NT2/D1 (cell line): ENCODE results near the gene SUN2.

Experiments used
- SUZ12 ChIP-seq: IDR thresholded peaks from 2 replicates; pipeline ENCODE4 v1.6.1; 2011; ENCODE audit not compliant: insufficient read length, insufficient read depth; ENCODE audit errors: extremely low read depth
- YY1 ChIP-seq: IDR thresholded peaks from 2 replicates; pipeline ENCODE4 v1.6.1; 2011; ENCODE audit not compliant: insufficient read length, insufficient read depth
- ZNF274 ChIP-seq: IDR thresholded peaks from 2 replicates; pipeline ENCODE4 v1.6.1; 2011; ENCODE audit warnings: mild to moderate bottlenecking, low read depth, low read length

DNA sequence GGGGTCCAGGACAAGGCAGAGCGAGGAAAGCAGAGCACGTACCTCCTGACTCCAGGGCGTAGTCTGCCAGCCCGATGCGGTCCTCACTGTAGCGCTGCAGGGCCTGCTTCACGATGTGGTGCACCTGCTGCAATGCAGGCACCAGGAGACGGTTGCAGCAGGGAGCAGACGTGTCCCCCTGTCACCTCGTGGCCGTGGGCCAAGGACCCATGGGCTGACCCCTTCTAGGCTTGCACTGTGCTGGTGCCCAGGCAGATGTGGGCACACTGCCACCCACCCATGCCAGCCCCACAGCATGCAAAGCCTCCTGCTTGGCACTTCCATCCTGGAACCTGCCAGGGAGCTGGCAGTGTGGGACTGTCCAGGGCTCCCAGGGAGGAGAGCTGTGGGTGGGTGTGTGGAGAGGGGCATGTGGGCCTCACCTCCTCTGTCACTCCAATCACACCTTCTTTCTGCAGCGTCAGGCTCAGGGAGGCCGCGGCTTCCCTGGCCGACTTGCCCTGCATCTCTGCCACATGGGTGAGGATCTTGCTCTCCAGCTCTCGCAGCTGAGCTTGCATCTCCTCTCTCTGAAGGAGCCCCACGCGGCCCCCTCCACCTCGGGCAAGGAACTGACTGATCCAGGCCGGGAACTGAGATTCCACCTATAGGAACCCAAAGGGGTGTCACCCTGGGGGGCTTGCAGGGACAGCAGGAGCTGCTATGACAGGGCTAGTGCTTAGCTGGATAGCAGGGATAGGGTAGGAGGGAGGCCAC is 16.3 kb downstream of the SUN2 start:
- TF ChIP-seq YY1 (no peak), SUZ12 (no peak), ZNF274 (no peak)
